ENCODE results near the gene MTHFSD.

Gene MTHFSD

DNA sequence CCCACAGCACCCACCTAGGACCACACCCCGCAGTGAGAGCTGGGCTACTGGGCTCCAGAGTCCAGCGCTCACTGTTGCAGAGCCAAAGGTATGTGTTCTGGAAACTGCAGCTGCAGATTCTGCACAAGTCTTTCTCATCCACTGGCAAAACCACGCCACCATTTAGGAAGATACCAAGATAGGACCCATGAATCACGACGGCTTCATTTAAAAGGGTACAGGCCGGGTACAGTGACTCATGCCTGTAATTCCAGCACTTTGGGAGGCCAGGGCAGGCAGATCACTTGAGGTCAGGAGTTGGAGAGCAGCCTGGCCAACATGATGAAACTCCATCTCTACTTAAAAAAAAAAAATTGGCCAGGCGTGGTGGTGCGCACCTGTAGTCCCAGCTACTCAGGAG lies 25.9 kb downstream of the MTHFSD start:
- TF ChIP-seq, protein P1, sequence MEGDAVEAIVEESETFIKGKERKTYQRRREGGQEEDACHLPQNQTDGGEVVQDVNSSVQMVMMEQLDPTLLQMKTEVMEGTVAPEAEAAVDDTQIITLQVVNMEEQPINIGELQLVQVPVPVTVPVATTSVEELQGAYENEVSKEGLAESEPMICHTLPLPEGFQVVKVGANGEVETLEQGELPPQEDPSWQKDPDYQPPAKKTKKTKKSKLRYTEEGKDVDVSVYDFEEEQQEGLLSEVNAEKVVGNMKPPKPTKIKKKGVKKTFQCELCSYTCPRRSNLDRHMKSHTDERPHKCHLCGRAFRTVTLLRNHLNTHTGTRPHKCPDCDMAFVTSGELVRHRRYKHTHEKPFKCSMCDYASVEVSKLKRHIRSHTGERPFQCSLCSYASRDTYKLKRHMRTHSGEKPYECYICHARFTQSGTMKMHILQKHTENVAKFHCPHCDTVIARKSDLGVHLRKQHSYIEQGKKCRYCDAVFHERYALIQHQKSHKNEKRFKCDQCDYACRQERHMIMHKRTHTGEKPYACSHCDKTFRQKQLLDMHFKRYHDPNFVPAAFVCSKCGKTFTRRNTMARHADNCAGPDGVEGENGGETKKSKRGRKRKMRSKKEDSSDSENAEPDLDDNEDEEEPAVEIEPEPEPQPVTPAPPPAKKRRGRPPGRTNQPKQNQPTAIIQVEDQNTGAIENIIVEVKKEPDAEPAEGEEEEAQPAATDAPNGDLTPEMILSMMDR (conservative IDR thresholded peaks at IDR 0.05; ENCODE audit: control insufficient read depth, insufficient read depth, low read depth, low read length): no peak
- H3K4me3 ChIP-seq (ENCODE audit: control insufficient read depth, low read depth, low read length): no peak overlapping the region
- DNase-seq (ENCODE audit: low read depth): peak; percentile 42

DNA sequence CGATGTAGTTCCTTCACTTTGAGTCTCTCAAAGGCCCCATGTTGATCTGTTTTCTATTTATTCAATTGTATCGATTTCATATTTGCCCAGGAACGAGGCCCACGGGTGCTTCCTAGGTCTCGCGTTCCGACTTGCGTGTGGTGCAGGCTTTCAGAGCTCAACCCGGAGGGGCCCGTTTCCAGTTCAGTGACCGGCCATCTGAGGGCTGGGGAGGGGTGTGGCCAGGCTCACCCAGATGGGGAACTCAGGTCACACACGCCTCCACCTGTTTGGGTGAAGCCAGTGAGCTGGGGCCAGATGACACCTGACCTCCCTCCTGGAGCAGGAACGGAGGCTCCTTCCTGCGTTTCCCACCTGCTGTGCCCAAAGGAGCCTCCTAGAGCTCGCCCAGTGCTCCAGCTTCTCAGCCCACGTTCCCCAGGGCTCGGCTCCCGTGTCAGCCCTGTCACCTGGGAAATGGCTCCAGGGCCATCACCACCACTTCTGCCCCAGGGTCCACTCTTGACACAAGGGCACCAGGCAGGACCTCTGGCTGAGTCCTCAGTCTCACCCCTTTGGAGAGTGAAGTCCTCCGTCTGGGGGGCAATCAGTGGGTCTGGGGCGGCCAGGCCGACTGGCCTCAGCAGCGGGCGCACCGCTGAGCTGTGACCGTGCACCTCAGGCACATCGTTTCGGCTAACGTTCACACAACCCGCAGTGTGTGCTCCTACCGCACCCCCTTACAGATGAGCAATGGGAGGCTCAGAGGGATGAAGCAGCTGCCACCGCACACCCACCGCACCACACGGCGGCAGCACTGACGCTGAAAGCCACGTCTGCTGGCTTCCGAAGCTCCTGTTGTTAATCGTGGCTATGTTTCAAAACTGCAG lies 26.7 kb downstream of the MTHFSD start:
- H3K4me3 ChIP-seq (ENCODE audit: control insufficient read depth, low read depth, low read length): no peak overlapping the region
- TF ChIP-seq, protein P1 (conservative IDR thresholded peaks at IDR 0.05; ENCODE audit: control insufficient read depth, insufficient read depth, low read depth, low read length): no peak
- no peak for DNase-seq (ENCODE audit: low read depth)

DNA sequence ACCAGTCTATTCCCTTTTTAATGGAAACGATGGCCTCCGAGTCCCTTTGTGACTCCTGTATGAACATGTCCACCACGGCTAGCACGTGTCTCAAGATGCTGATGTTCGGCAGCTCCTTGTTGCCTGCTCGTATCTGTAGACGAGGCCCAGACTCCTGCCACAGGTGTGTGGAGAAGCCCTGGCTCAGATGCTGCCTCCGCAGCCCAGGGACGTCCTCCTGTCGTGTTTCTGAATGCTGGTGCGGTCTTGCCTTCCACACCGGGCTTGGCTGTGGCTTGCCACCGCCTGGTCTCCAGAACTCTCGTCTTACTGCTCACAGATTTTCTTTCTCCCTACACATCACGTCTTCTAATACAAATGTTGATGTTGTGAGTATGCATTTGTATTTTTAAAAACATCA lies 27.7 kb downstream of the MTHFSD start:
- TF ChIP-seq, protein P1 (conservative IDR thresholded peaks at IDR 0.05; ENCODE audit: control insufficient read depth, insufficient read depth, low read depth, low read length): no peak
- no peak for DNase-seq (ENCODE audit: low read depth)
- no peak overlapping the region for H3K4me3 ChIP-seq (ENCODE audit: control insufficient read depth, low read depth, low read length)

DNA sequence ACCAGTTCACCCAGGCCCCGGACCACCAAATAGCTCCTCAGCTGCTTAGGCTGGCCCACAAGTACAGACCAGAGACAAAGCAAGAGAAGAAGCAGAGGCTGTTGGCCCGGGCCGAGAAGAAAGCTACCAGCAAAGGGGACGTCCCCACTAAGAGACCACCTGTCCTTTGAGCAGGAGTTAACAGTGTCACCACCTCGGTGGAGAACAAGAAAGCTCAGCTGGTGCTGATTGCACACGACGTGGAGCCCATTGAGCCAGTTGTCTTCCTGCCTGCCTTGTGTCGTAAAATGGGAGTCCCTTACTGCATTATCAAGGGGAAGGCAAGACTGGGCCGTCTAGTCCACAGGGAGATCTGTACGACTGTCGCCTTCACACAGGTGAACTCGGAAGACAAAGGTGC lies 29.3 kb downstream of the MTHFSD start:
- DNase-seq (ENCODE audit: low read depth): no peak
- TF ChIP-seq, protein P1 (conservative IDR thresholded peaks at IDR 0.05; ENCODE audit: control insufficient read depth, insufficient read depth, low read depth, low read length): no peak
- no peak overlapping the region for H3K4me3 ChIP-seq (ENCODE audit: control insufficient read depth, low read depth, low read length)

DNA sequence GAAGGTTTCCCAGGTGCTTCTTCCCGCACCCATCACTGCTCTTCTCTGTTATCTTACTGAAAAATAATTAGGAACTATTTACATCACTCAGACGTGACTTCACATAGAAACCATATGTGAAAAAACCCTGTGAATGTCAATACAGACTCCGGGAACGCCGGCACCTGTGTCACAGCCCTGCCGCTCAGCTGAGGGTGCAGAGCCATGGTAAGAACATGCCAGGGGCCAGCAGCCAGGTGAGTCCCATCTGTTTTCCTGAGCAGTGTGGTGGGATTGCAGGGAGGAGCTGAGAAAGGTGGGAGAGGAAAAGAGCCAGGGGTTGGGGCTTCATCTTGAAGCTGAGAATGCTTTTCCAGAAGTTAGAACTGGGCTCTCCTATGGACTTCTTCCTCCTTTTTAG lies 31.0 kb downstream of the MTHFSD start:
- no peak for DNase-seq (ENCODE audit: low read depth)
- TF ChIP-seq, protein P1 (conservative IDR thresholded peaks at IDR 0.05; ENCODE audit: control insufficient read depth, insufficient read depth, low read depth, low read length): no peak
- H3K4me3 ChIP-seq (ENCODE audit: control insufficient read depth, low read depth, low read length): no peak overlapping the region

DNA sequence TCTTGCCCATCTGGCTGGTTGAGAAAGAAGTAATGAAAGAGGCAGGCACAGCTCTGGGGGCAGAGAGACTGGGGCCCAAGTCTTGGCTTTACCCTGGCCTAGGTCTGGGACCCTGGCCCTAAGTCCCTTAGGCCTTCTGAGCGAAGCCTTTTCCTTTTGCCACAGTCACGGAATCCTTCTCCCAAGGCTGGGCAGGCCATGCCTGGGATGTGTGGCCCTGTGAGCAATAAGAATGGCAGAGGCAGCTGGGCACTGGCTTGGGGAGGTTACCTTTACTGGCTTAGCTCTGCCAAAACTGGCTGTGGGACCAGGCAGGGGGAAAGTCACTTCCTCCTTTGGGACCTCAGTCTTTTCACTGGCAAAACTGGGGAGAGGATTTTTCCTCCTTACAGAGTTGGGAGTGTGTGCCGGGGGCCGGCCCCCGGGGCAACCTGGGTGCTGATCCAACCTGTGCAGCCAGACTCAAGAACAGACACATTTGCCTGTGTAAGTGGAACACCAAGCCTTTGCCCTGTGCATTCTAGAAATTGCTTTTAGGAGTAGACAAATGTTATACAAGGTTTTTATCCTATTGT lies 31.8 kb downstream of the MTHFSD start:
- no peak overlapping the region for H3K4me3 ChIP-seq (ENCODE audit: control insufficient read depth, low read depth, low read length)
- no peak for DNase-seq (ENCODE audit: low read depth)
- TF ChIP-seq, protein P1 (conservative IDR thresholded peaks at IDR 0.05; ENCODE audit: control insufficient read depth, insufficient read depth, low read depth, low read length): no peak

Measured in fibroblast of mammary gland (primary cell).